GM12878 (cell line): Measurements from ENCODE around the gene LZTFL1. TPM values are rescaled to one million over a fixed set of nuclear protein-coding genes. Genes with fewer than 3 reads are reported as not detected.

Experiments used
- ATAC-seq: fragments of 200-7000 bp; cut with Tn5 transposase; 3 replicates; pipeline ENCODE4 v1.9.1; 2020; ENCODE audit warnings: mild to moderate bottlenecking, moderate library complexity
- BruUV-seq: library from RNA; stranded (reverse); fragments of 400-500 nt; replicated peaks from 2 replicates; lab custom pipeline; 2021; lab: Mats Ljungman, UMichigan
- CTCF ChIA-PET: fragments of 300-600 bp; sonication (Branson Sonifier 250); formaldehyde crosslinking; extraction: SDS; loops from one replicate; lab custom pipeline; 2021; ENCODE audit warnings: inconsistent platforms; lab: Yijun Ruan, JAX
- POLR2A ChIA-PET: fragments of 350-600 bp; formaldehyde crosslinking; extraction: SDS; loops from one replicate; lab custom pipeline; 2021; ENCODE audit warnings: inconsistent platforms; lab: Charles Lee
- RAD21 ChIA-PET: fragments of 300-600 bp; sonication (Branson Sonifier 250); formaldehyde crosslinking; loops from one replicate; lab custom pipeline; 2023; ENCODE audit warnings: antibody characterized with exemption; ENCODE audit not compliant: unreplicated experiment; lab: Charles Lee
- SMC1A ChIA-PET: fragments of 300-600 bp; sonication (Branson Sonifier 250); formaldehyde crosslinking; loops from one replicate; lab custom pipeline; 2023; ENCODE audit not compliant: unreplicated experiment, uncharacterized antibody; lab: Charles Lee
- DNase-seq: peaks from one replicate; pipeline ENCODE4 v3.0.0-alpha.2; 2011; ENCODE audit warnings: low read depth, low spot score
- FAIRE-seq: peaks from 3 replicates; lab custom pipeline; 2011; peaks lifted over from hg19 to GRCh38; lab: Jason Lieb, UNC
- H2AFZ ChIP-seq: 2 replicates; pipeline ENCODE4 v1.6.0; 2011; ENCODE audit warnings: low read depth, low read length, control low read depth; ENCODE audit not compliant: control insufficient read depth
- H3K27ac ChIP-seq: 2 replicates; pipeline ENCODE4 v1.5.1; 2011; ENCODE audit warnings: control low read depth; ENCODE audit not compliant: control insufficient read depth, insufficient read depth
- H3K27me3 ChIP-seq, 2 experiments: replicated peaks in 1 of 2; 2 replicates each; pipeline versions ENCODE4 v1.6.0 to v1.6.1; 2011; ENCODE audit warnings: low read length in 1 of 2; ENCODE audit not compliant: control insufficient read depth in 2 of 2, insufficient read depth in 2 of 2
- H3K36me3 ChIP-seq, 2 experiments: 2 replicates each; pipeline ENCODE4 v1.5.1; 2011; ENCODE audit warnings: low read length in 1 of 2; ENCODE audit not compliant: control insufficient read depth in 2 of 2, insufficient read depth in 2 of 2
- H3K4me1 ChIP-seq: 2 replicates; pipeline ENCODE4 v1.6.1; 2011; ENCODE audit warnings: mild to moderate bottlenecking, low read length, moderate library complexity, mixed read lengths; ENCODE audit not compliant: control insufficient read depth, insufficient read depth
- H3K4me2 ChIP-seq: 2 replicates; pipeline ENCODE4 v1.6.0; 2011; ENCODE audit warnings: control low read depth; ENCODE audit not compliant: control insufficient read depth, insufficient read depth
- H3K4me3 ChIP-seq: fragments of 200-600 bp; sonication (generic); 2 replicates; pipeline ENCODE4 v1.5.1; 2016
- H3K79me2 ChIP-seq: 2 replicates; pipeline ENCODE4 v1.6.0; 2011; ENCODE audit warnings: low read length; ENCODE audit not compliant: control insufficient read depth, insufficient read depth
- H3K9ac ChIP-seq: 2 replicates; pipeline ENCODE4 v1.8.0; 2011; ENCODE audit warnings: low read length, control low read depth, mixed read lengths; ENCODE audit not compliant: control insufficient read depth, insufficient read depth
- H3K9me3 ChIP-seq: replicated peaks from 3 replicates; pipeline ENCODE4 v1.5.1; 2011; ENCODE audit warnings: mild to moderate bottlenecking, low read length; ENCODE audit not compliant: control insufficient read depth, insufficient read depth
- H4K20me1 ChIP-seq: 2 replicates; pipeline ENCODE4 v1.6.0; 2011; ENCODE audit not compliant: control insufficient read depth, insufficient read depth
- ATF3 ChIP-seq: IDR thresholded peaks from 2 replicates; pipeline ENCODE4 v1.6.1; 2011; ENCODE audit warnings: low read depth, mild to moderate bottlenecking, low read length, moderate library complexity, borderline replicate concordance; ENCODE audit errors: extremely low read depth
- CREM ChIP-seq: IDR thresholded peaks from 2 replicates; pipeline ENCODE4 v1.6.1; 2014; ENCODE audit warnings: antibody characterized with exemption, low read depth
- FOXK2 ChIP-seq: fragments of 450-650 bp; IDR thresholded peaks from 2 replicates; pipeline ENCODE4 v1.6.1; 2017; ENCODE audit warnings: mild to moderate bottlenecking, moderate library complexity
- IKZF1 ChIP-seq: fragments of 450-650 bp; conservative IDR thresholded peaks from 2 replicates; pipeline ENCODE4 v1.6.1; 2017; ENCODE audit warnings: antibody characterized with exemption, mild to moderate bottlenecking
- KAT2A ChIP-seq: conservative IDR thresholded peaks from 2 replicates; pipeline ENCODE4 v1.6.1; 2011; ENCODE audit warnings: low read depth, low read length; ENCODE audit not compliant: control insufficient read depth
- MTA3 ChIP-seq: IDR thresholded peaks from 2 replicates; pipeline ENCODE4 v1.6.1; 2012; ENCODE audit warnings: low read length, inconsistent platforms, borderline replicate concordance
- NBN ChIP-seq: fragments of 450-650 bp; IDR thresholded peaks from 2 replicates; pipeline ENCODE4 v1.6.1; 2016
- PAX8 ChIP-seq: fragments of 450-650 bp; IDR thresholded peaks from 2 replicates; pipeline ENCODE4 v1.6.1; 2017; ENCODE audit warnings: mild to moderate bottlenecking, moderate library complexity
- SIN3A ChIP-seq: IDR thresholded peaks from 2 replicates; pipeline ENCODE4 v1.6.1; 2012; ENCODE audit warnings: low read depth, low read length, improper control_type of control experiment
- STAT3 ChIP-seq: IDR thresholded peaks from 2 replicates; pipeline ENCODE4 v1.6.1; 2011; ENCODE audit warnings: low read depth, low read length, improper control_type of control experiment
- TARDBP ChIP-seq: IDR thresholded peaks from 2 replicates; pipeline ENCODE4 v1.6.1; 2016; ENCODE audit warnings: borderline replicate concordance
- TBL1XR1 ChIP-seq: IDR thresholded peaks from 2 replicates; pipeline ENCODE4 v1.6.1; 2012; ENCODE audit warnings: low read depth, low read length, improper control_type of control experiment
- ZBTB11 ChIP-seq: fragments of 450-650 bp; formaldehyde crosslinking; IDR thresholded peaks from 2 replicates; pipeline ENCODE4 v1.5.0; 2022; ENCODE audit warnings: mild to moderate bottlenecking, missing genetic modification characterization
- ZBTB40 ChIP-seq: fragments of 450-650 bp; IDR thresholded peaks from 2 replicates; pipeline ENCODE4 v1.6.1; 2016; ENCODE audit warnings: mild to moderate bottlenecking, moderate library complexity, borderline replicate concordance
- WGBS: methylation state at CpG from one replicate; pipeline ENCODE4 v1.1.6; 2016; ENCODE audit warnings: low lambda C conversion rate; ENCODE audit not compliant: insufficient replicate concordance, insufficient coverage; ENCODE audit errors: missing lambda C conversion rate; 5-methylcytosine and 5-hydroxymethylcytosine counted together
- in situ Hi-C: fragments of 300-500 bp; cut with MboI; formaldehyde crosslinking; loops from 9 replicates; pipeline ENCODE4 v1.14.3; 2018; ENCODE audit warnings: mixed read lengths
- intact Hi-C: fragments of 100-400 bp; cut with micrococcal nuclease; formaldehyde crosslinking; loops from one replicate; pipeline ENCODE4 v1.14.2; 2022; ENCODE audit not compliant: unreplicated experiment
- polyA plus RNA-seq, 11 experiments: library from polyadenylated mRNA; depleted of rRNA in 4 of 11; unstranded in 6 of 11; stranded (reverse) in 5 of 11; fragments of >200 nt; fragmentation: Nextera tagmentation in 4 of 11; fragmentation: Illumina TruSeq in 1 of 11; extraction: Ambion mirVana in 4 of 11; extraction: Trizol in 1 of 11; gene quantifications; 1 replicate in 1 of 11; 2 replicates in 10 of 11; pipeline versions ENCODE4 v1.2.1 to v1.2.3, GENCODE V29; 2011 to 2016; ENCODE audit warnings: inconsistent platforms in 2 of 11, missing spikeins in 2 of 11, low read depth in 1 of 11
- total RNA-seq, 4 experiments: library from RNA; depleted of rRNA in 3 of 4; stranded (reverse); fragments of >200 nt in 3 of 4; fragmentation: Illumina TruSeq in 1 of 4; extraction: Trizol in 1 of 4; gene quantifications; 2 replicates each; pipeline versions ENCODE4 v1.2.1 to v1.2.3, GENCODE V29; 2013 to 2021
- TF ChIP-seq, protein P1 (sequence below): fragments of 450-650 bp; IDR thresholded peaks from 2 replicates; pipeline ENCODE4 v1.6.1; 2017; ENCODE audit warnings: antibody characterized with exemption, mild to moderate bottlenecking, moderate library complexity

The LZTFL1 gene
- total and polyA plus RNA-seq, 10 of the 15 experiments (the other 5 are each of a cell fraction or from before 2014, with no cell fraction given), result 9.8 to 74.1 (median 11.9) TPM

- H3K4me2 ChIP-seq, result no peak overlapping the region
- WGBS, result 57% methylated on average over 4 of the region's 4 CpGs
- no peak for DNase-seq
- ChIA-PET SMC1A (no interaction called here), RAD21 (no interaction called here), CTCF (interaction anchor here (1.3 kb wide), 1 partner anchor 130 kb away, joined by 5 read pairs; no protein-coding TSS in a partner anchor), POLR2A (interaction anchor here (1.6 kb wide), 1 partner anchor 16 kb away, joined by 3 read pairs; no protein-coding TSS in a partner anchor)
- no peaks in the 10 kb centered on the region for H3K79me2 ChIP-seq
- H3K4me3 ChIP-seq, result no peak overlapping the region
- no peak overlapping the region for H3K9ac ChIP-seq
- H3K27me3 ChIP-seq, result peaks cover 2 to 13% of the 10 kb centered on the region in 2 experiments; a peak in 3 of 4 replicates
- no peaks in the 10 kb centered on the region for H3K36me3 ChIP-seq
- H3K9me3 ChIP-seq, result no peaks in the 10 kb centered on the region
- in situ Hi-C loops, result no loop called here
- H2AFZ ChIP-seq, result no peak overlapping the region
- peaks cover 5% of the 10 kb centered on the region for H3K4me1 ChIP-seq
- no peak overlapping the region for H3K27ac ChIP-seq
- ATAC-seq, result no peak
- FAIRE-seq, result no peak
- BruUV-seq, result no TSS peak
- no peaks in the 10 kb centered on the region for H4K20me1 ChIP-seq
- intact Hi-C loops, result no loop called here
- TF ChIP-seq SIN3A (no peak), ZBTB40 (no peak), FOXK2 (no peak), TBL1XR1 (no peak), CREM (no peak), IKZF1 (no peak), ZBTB11 (CRISPR knock-in tag) (no peak), STAT3 (no peak), MTA3 (no peak), PAX8 (no peak), NBN (no peak), KAT2A (no peak), ATF3 (no peak), TARDBP (no peak)
- TF ChIP-seq, protein P1, sequence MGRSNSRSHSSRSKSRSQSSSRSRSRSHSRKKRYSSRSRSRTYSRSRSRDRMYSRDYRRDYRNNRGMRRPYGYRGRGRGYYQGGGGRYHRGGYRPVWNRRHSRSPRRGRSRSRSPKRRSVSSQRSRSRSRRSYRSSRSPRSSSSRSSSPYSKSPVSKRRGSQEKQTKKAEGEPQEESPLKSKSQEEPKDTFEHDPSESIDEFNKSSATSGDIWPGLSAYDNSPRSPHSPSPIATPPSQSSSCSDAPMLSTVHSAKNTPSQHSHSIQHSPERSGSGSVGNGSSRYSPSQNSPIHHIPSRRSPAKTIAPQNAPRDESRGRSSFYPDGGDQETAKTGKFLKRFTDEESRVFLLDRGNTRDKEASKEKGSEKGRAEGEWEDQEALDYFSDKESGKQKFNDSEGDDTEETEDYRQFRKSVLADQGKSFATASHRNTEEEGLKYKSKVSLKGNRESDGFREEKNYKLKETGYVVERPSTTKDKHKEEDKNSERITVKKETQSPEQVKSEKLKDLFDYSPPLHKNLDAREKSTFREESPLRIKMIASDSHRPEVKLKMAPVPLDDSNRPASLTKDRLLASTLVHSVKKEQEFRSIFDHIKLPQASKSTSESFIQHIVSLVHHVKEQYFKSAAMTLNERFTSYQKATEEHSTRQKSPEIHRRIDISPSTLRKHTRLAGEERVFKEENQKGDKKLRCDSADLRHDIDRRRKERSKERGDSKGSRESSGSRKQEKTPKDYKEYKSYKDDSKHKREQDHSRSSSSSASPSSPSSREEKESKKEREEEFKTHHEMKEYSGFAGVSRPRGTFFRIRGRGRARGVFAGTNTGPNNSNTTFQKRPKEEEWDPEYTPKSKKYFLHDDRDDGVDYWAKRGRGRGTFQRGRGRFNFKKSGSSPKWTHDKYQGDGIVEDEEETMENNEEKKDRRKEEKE, result no peak
These were observed 43.9 kb downstream of the LZTFL1 start for GRCh38 chr3:45798034-45798433.
